ENCODE results near the gene FGFR2. TPM values are rescaled to one million over a fixed set of nuclear protein-coding genes. Genes with fewer than 3 reads are reported as not detected.

FGFR2 gene
- polyA plus RNA-seq, 1 of the 3 experiments (the other 2 are of a cell fraction): 0.02 TPM

- no peak overlapping the region for H2AFZ ChIP-seq (ENCODE audit: low read depth)
- 14% methylated on average over 3 of the region's 3 CpGs for WGBS (ENCODE audit: low lambda C conversion rate)
- H3K9ac ChIP-seq: no peak overlapping the region
- no peak for DNase-seq
- no peaks in the 10 kb centered on the region for H3K36me3 ChIP-seq (replicated peaks in 1 of 2; ENCODE audit: control insufficient read depth in 1 of 2, insufficient read depth in 2 of 2, low read length in 1 of 2)
- H3F3A ChIP-seq (replicated peaks; ENCODE audit: insufficient read depth): no peaks in the 10 kb centered on the region
- no peaks in the 10 kb centered on the region for H3K79me2 ChIP-seq (ENCODE audit: insufficient read depth)
- H3K27ac ChIP-seq (ENCODE audit: low read depth in 2 of 2, low read length in 1 of 2): no peak overlapping the region
- peaks cover 6% of the 10 kb centered on the region; the same call in 1 of the 2 replicates for H3K9me3 ChIP-seq
- H3K4me3 ChIP-seq (ENCODE audit: low read depth in 2 of 2, low read length in 1 of 2): no peak overlapping the region
- POLR2A ChIA-PET: no interaction called here
- H3K4me2 ChIP-seq: no peak overlapping the region
- H3K27me3 ChIP-seq (ENCODE audit: insufficient read depth): no peaks in the 10 kb centered on the region
- CTCF ChIA-PET: interaction anchor here (0.7 to 1.2 kb wide), 5 partner anchors 10 to 31 kb away, joined by 3 to 6 read pairs (median 3); no protein-coding TSS in a partner anchor
- peaks cover 0 to 11% of the 10 kb centered on the region in 2 experiments; a peak in 1 of 4 replicates for H3K4me1 ChIP-seq (ENCODE audit: control insufficient read depth in 1 of 2, insufficient read depth in 2 of 2, low read depth in 1 of 2, low read length in 1 of 2)
- H3K9me2 ChIP-seq: no peaks in the 10 kb centered on the region
- no peak for TF ChIP-seq REST (IDR thresholded peaks at IDR 0.05; ENCODE audit: low read depth, low read length)
- no peak for TF ChIP-seq TCF12 (IDR thresholded peaks at IDR 0.05)
- no peak for TF ChIP-seq CHD2 (IDR thresholded peaks at IDR 0.05; ENCODE audit: low read length, partially characterized antibody)
- no peak for TF ChIP-seq NRF1 (IDR thresholded peaks at IDR 0.05; ENCODE audit: low read depth, low read length)
- no peak for TF ChIP-seq SMC3 (IDR thresholded peaks at IDR 0.05; ENCODE audit: low read depth, low read length)
- TF ChIP-seq, protein P1, sequence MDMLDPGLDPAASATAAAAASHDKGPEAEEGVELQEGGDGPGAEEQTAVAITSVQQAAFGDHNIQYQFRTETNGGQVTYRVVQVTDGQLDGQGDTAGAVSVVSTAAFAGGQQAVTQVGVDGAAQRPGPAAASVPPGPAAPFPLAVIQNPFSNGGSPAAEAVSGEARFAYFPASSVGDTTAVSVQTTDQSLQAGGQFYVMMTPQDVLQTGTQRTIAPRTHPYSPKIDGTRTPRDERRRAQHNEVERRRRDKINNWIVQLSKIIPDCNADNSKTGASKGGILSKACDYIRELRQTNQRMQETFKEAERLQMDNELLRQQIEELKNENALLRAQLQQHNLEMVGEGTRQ (IDR thresholded peaks at IDR 0.05; ENCODE audit: borderline replicate concordance, low read depth, low read length): no peak
- TF ChIP-seq NFIC (IDR thresholded peaks at IDR 0.05; ENCODE audit: borderline replicate concordance): no peak
- no peak for TF ChIP-seq FOSL2 (IDR thresholded peaks at IDR 0.05; ENCODE audit: borderline replicate concordance, low read depth)
- TF ChIP-seq GATA2 (CRISPR knock-in tag; IDR thresholded peaks at IDR 0.05): no peak
- TF ChIP-seq TEAD4 (IDR thresholded peaks at IDR 0.05; ENCODE audit: borderline replicate concordance, insufficient read depth): no peak
- TF ChIP-seq FOXJ3 (CRISPR knock-in tag; IDR thresholded peaks at IDR 0.05): no peak
- no peak for TF ChIP-seq RXRA (IDR thresholded peaks at IDR 0.05; ENCODE audit: borderline replicate concordance, low read depth)
- TF ChIP-seq, protein P2, sequence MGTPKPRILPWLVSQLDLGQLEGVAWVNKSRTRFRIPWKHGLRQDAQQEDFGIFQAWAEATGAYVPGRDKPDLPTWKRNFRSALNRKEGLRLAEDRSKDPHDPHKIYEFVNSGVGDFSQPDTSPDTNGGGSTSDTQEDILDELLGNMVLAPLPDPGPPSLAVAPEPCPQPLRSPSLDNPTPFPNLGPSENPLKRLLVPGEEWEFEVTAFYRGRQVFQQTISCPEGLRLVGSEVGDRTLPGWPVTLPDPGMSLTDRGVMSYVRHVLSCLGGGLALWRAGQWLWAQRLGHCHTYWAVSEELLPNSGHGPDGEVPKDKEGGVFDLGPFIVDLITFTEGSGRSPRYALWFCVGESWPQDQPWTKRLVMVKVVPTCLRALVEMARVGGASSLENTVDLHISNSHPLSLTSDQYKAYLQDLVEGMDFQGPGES (IDR thresholded peaks at IDR 0.05; ENCODE audit: low read depth, low read length): no peak
- TF ChIP-seq CTCF (IDR thresholded peaks at IDR 0.05): no peak
- no peak for TF ChIP-seq PBX3 (IDR thresholded peaks at IDR 0.05)
- no peak for TF ChIP-seq SIN3A (IDR thresholded peaks at IDR 0.05; ENCODE audit: borderline replicate concordance, low read depth, low read length)
- TF ChIP-seq MXI1 (IDR thresholded peaks at IDR 0.05; ENCODE audit: low read depth, low read length): no peak
- H4K20me1 ChIP-seq (ENCODE audit: insufficient read depth): no peaks in the 10 kb centered on the region
Measured at GRCh38 chr10:121640266-121640665, 42.0 kb upstream of the FGFR2 start.

Data from SK-N-SH (cell line).